AG04449 (cell line): ENCODE results near the gene TINAG.
A peak's percentile ranks its signal among the peaks of the same experiment; 100 is the strongest.
"Not testable (repeated sequence)": the region's sequence is repeated elsewhere in the genome, so short reads cannot be mapped to it uniquely, and the experiment has no call there.

Experiments
- CTCF ChIA-PET: fragments of 350-600 bp; formaldehyde crosslinking; extraction: SDS; loops from one replicate; lab custom pipeline; 2021; ENCODE audit warnings: antibody characterized with exemption; lab: Yijun Ruan, JAX
- POLR2A ChIA-PET: fragments of 400-600, 350-600 bp; formaldehyde crosslinking; extraction: SDS; loops from one replicate; lab custom pipeline; 2020; ENCODE audit warnings: antibody characterized with exemption, inconsistent platforms; lab: Yijun Ruan, JAX
- DNase-seq: peaks from one replicate; pipeline ENCODE4 v3.0.0-alpha.2; 2010; ENCODE audit warnings: low read depth, low spot score
- H3K4me3 ChIP-seq: 2 replicates; pipeline ENCODE4 v1.5.1; 2011; ENCODE audit warnings: low read depth, mild to moderate bottlenecking, control low read depth, low read length
- TF ChIP-seq, protein P1 (sequence below): IDR thresholded peaks from one replicate; pipeline ENCODE4 v1.5.1; 2011; ENCODE audit warnings: mild to moderate bottlenecking, moderate library complexity, low read length, control low read depth, inconsistent platforms; ENCODE audit not compliant: insufficient read depth; ENCODE audit errors: missing control alignments

The TINAG gene

DNA sequence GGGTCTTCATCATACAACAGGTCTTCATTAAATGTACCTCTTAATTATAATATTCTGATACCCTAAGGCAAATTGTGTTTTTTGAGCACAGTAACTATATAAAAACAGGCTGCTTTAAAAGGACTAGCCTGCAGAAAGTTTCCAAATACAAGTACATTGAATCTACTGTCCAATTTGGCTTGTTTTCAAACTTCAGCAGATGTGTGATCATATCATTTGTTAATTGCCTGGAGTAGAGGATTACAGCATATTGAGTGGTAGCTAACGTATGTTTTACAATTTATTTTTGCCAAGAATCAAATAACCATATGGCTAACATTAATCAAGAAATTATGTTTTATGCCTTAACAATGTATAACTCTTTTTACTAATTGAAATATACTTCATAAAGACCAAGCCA, 12.6 kb downstream of the TINAG start:
- H3K4me3 ChIP-seq: no peak overlapping the region
- ChIA-PET CTCF (interaction anchor here (0.6 kb wide), 1 partner anchor 76 kb away, joined by 3 read pairs; no protein-coding TSS in a partner anchor), POLR2A (no interaction called here)
- no peak for DNase-seq
- TF ChIP-seq, protein P1, sequence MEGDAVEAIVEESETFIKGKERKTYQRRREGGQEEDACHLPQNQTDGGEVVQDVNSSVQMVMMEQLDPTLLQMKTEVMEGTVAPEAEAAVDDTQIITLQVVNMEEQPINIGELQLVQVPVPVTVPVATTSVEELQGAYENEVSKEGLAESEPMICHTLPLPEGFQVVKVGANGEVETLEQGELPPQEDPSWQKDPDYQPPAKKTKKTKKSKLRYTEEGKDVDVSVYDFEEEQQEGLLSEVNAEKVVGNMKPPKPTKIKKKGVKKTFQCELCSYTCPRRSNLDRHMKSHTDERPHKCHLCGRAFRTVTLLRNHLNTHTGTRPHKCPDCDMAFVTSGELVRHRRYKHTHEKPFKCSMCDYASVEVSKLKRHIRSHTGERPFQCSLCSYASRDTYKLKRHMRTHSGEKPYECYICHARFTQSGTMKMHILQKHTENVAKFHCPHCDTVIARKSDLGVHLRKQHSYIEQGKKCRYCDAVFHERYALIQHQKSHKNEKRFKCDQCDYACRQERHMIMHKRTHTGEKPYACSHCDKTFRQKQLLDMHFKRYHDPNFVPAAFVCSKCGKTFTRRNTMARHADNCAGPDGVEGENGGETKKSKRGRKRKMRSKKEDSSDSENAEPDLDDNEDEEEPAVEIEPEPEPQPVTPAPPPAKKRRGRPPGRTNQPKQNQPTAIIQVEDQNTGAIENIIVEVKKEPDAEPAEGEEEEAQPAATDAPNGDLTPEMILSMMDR: no peak

DNA sequence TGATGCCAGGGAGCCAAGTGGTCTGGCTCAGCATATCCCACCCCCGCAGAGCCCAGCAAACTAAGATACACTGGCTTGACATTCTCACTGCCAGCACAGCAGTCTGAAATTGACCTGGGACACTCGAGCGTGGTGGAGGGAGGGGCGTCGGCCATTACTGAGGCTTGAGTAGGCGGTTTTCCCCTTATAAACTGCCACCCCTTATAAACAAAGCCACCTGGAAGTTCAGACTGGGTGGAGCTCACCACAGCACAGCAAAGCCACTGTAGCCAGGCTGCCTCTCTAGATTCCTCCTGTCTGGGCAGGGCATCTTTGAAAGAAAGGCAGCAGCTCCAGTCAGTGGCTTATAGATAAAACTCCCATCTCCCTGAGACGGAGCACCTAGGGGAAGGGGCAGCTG, 19.4 kb downstream of the TINAG start:
- DNase-seq: no peak
- CTCF ChIA-PET: interaction anchor here (0.9 to 1.2 kb wide), 2 partner anchors 11 to 26 kb away, joined by 3 read pairs; no protein-coding TSS in a partner anchor
- no peak overlapping the region for H3K4me3 ChIP-seq
- POLR2A ChIA-PET: no interaction called here
- TF ChIP-seq, protein P1: no peak

DNA sequence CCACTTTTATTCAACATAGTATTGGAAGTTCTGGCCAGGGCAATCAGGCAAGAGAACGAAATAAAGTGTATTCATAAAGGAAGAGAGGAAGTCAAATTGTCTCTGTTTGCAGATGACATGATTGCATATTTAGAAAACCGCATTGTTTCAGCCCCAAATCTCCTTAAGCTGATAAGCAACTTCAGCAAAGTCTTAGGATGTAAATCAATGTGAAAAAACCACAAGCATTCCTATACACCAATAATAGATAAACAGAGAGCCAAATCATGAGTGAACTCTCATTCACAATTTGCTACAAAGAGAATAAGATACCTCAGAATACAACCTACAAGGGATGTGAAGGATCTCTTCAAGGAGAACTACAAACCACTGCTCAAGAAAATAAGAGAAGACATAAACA, 23.3 kb downstream of the TINAG start:
- H3K4me3 ChIP-seq, POLR2A ChIA-PET, CTCF ChIA-PET, DNase-seq: not testable (repeated sequence)

DNA sequence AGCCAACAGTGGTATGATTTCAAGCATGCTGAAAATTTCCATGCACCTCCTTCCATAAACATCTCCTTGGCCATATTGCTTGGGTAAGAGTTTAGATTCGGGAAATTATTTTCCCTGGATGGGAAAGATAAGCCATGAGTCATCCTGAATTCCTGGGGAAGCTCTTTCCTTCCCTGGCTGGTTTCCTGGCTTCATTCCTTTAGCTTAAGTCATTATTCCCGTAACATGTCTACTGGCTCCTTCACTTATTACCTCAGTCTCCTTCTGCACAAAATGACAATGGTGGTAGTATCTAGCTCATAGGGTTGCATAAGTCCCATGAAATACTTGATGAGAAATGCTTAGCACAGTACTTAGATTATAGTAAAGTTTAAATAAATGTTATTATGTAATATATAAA, 27.6 kb downstream of the TINAG start:
- CTCF ChIA-PET: interaction anchor here (1.7 kb wide), 1 partner anchor 92 kb away, joined by 3 read pairs; no protein-coding TSS in a partner anchor
- POLR2A ChIA-PET: no interaction called here
- H3K4me3 ChIP-seq: no peak overlapping the region
- DNase-seq: peak; percentile 93
- TF ChIP-seq, protein P1: no peak

DNA sequence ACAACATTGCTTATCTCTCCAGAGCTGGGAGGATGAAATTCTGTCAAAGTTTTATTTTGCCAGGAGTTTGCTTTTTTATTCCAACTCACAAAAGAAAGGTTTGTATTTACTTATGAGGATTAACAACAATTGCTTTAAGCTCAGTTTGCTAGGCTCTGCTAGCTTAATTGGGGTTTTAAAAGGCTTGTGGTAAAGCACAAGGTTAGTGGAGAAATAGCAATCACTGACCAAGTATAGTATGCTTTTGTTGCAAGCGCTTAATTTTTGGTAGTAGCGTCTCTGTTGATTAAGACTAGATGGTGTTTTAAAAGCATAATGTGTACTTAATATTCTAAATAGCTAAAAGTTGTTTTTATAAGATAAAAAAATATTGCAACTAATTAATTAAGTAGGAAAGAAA, 45.7 kb downstream of the TINAG start:
- H3K4me3 ChIP-seq: no peak overlapping the region
- POLR2A ChIA-PET: no interaction called here
- TF ChIP-seq, protein P1: no peak
- CTCF ChIA-PET: interaction anchor here (0.9 to 1.1 kb wide), 3 partner anchors 26 to 365 kb away, joined by 3 read pairs; no protein-coding TSS in a partner anchor
- no peak for DNase-seq

DNA sequence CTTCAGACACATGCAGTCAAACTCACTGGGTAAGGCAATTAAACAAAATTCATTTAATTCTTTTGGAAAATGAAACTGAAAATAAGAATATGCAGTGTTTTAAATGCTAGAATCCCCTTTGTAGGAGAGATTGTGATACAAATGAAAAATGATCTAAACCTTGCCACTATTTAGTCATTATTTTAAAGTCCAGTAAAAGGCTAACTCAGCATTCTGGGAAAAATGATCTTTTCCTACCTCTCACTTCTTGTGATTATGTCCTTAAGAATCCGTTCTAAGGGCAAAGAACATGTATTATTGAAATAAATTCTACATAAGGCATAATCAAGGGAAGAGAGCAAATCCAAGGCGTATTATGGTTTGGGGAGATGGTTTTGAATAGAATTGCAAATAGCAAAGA, 46.4 kb downstream of the TINAG start:
- ChIA-PET CTCF (interaction anchor here (1.0 to 1.1 kb wide), 2 partner anchors 27 to 86 kb away, joined by 3 read pairs; no protein-coding TSS in a partner anchor), POLR2A (no interaction called here)
- H3K4me3 ChIP-seq: no peak overlapping the region
- no peak for DNase-seq
- TF ChIP-seq, protein P1: no peak

DNA sequence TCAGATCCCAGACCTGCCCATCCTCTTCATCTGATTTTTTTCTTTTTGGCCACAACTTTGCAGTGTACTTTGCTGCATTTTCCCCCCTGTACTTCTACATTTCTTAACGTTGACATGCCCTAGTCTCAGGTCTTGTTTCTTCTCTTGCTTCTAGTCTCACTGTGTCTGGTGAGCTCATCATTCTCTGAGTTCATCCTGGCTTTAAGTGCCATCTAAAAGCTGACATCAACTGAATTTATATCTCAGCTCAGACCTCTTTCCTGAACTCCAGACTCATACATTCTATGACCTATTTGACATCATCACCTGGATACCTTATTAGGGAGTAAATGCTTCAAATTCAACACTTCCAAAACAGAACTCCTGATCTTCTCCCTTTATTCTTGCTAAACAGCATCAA, 48.9 kb downstream of the TINAG start:
- ChIA-PET CTCF (interaction anchor here (1.1 kb wide), 1 partner anchor 9 kb away, joined by 3 read pairs; no protein-coding TSS in a partner anchor), POLR2A (no interaction called here)
- no peak for DNase-seq
- no peak overlapping the region for H3K4me3 ChIP-seq
- TF ChIP-seq, protein P1: no peak
